H9 (cell line): ENCODE results near the gene C1orf94. TPM values are rescaled to one million over a fixed set of nuclear protein-coding genes. Genes with fewer than 3 reads are reported as not detected.

Experiments
- DNase-seq: peaks from one replicate; pipeline ENCODE4 v3.0.0-alpha.2; 2017
- H2AFZ ChIP-seq: one replicate; pipeline ENCODE4 v1.6.1; 2013; ENCODE audit warnings: mild to moderate bottlenecking, low read length, control low read depth, moderate library complexity
- H2AK5ac ChIP-seq: 2 replicates; pipeline ENCODE4 v1.6.1; 2013; ENCODE audit warnings: low read length, control low read depth, mixed read lengths; ENCODE audit not compliant: insufficient read length
- H2BK120ac ChIP-seq: one replicate; pipeline ENCODE4 v1.6.1; 2013; ENCODE audit warnings: low read depth, mild to moderate bottlenecking, low read length, control low read depth, inconsistent platforms; ENCODE audit not compliant: poor library complexity, severe bottlenecking
- H2BK12ac ChIP-seq: 2 replicates; pipeline ENCODE4 v1.6.1; 2013; ENCODE audit warnings: low read length, control low read depth, mixed read lengths, low read depth; ENCODE audit not compliant: insufficient read length
- H2BK15ac ChIP-seq: 2 replicates; pipeline ENCODE4 v1.6.1; 2013; ENCODE audit warnings: low read depth, low read length, control low read depth
- H2BK20ac ChIP-seq: one replicate; pipeline ENCODE4 v1.6.1; 2013; ENCODE audit warnings: low read depth, mild to moderate bottlenecking, low read length, control low read depth, inconsistent platforms; ENCODE audit not compliant: poor library complexity, severe bottlenecking
- H2BK5ac ChIP-seq: 2 replicates; pipeline ENCODE4 v1.6.1; 2013; ENCODE audit warnings: low read length, control low read depth, mixed read lengths; ENCODE audit not compliant: insufficient read length
- H3K14ac ChIP-seq: 2 replicates; pipeline ENCODE4 v1.6.1; 2013; ENCODE audit warnings: low read length, control low read depth; ENCODE audit not compliant: insufficient read depth
- H3K18ac ChIP-seq: 2 replicates; pipeline ENCODE4 v1.6.1; 2013; ENCODE audit warnings: low read depth, mild to moderate bottlenecking, mixed read lengths, low read length, control low read depth; ENCODE audit not compliant: insufficient read length
- H3K23ac ChIP-seq: 2 replicates; pipeline ENCODE4 v1.6.1; 2013; ENCODE audit warnings: low read length, control low read depth, mixed read lengths, low read depth; ENCODE audit not compliant: insufficient read length
- H3K23me2 ChIP-seq: 2 replicates; pipeline ENCODE4 v1.6.1; 2013; ENCODE audit warnings: low read depth, mild to moderate bottlenecking, mixed read lengths, low read length, control low read depth; ENCODE audit not compliant: insufficient read length, poor library complexity, severe bottlenecking
- H3K27ac ChIP-seq: 2 replicates; pipeline ENCODE4 v1.5.1; 2013; ENCODE audit warnings: low read length, control low read depth, mixed read lengths, low read depth; ENCODE audit not compliant: insufficient read length
- H3K27me3 ChIP-seq: 2 replicates; pipeline ENCODE4 v1.6.1; 2013; ENCODE audit warnings: low read length, control low read depth, inconsistent platforms; ENCODE audit not compliant: insufficient read depth
- H3K4ac ChIP-seq: 2 replicates; pipeline ENCODE4 v1.6.1; 2013; ENCODE audit warnings: low read depth, mild to moderate bottlenecking, control low read depth, inconsistent platforms, low read length, moderate library complexity
- H3K4me1 ChIP-seq: 2 replicates; pipeline ENCODE4 v1.6.1; 2013; ENCODE audit warnings: low read length, control low read depth, inconsistent platforms; ENCODE audit not compliant: insufficient read depth
- H3K4me2 ChIP-seq: 2 replicates; pipeline ENCODE4 v1.6.1; 2013; ENCODE audit warnings: low read length, control low read depth, mixed read lengths; ENCODE audit not compliant: insufficient read length, insufficient read depth
- H3K56ac ChIP-seq: 2 replicates; pipeline ENCODE4 v1.6.1; 2013; ENCODE audit warnings: low read depth, mild to moderate bottlenecking, mixed read lengths, low read length, control low read depth; ENCODE audit not compliant: insufficient read length
- H3K79me1 ChIP-seq: 2 replicates; pipeline ENCODE4 v1.6.1; 2013; ENCODE audit warnings: low read depth, mild to moderate bottlenecking, moderate library complexity, low read length, control low read depth, inconsistent platforms; ENCODE audit not compliant: insufficient read depth, poor library complexity, severe bottlenecking
- H3K79me2 ChIP-seq: 2 replicates; pipeline ENCODE4 v1.6.1; 2013; ENCODE audit warnings: low read length, control low read depth, inconsistent platforms; ENCODE audit not compliant: insufficient read depth
- H3K9ac ChIP-seq: 2 replicates; pipeline ENCODE4 v1.6.1; 2013; ENCODE audit warnings: low read length, control low read depth, mixed read lengths; ENCODE audit not compliant: insufficient read length; ENCODE audit errors: extremely low read depth
- H3K9me3 ChIP-seq: one replicate; pipeline ENCODE4 v1.6.1; 2013; ENCODE audit warnings: low read depth, low read length, inconsistent platforms; ENCODE audit not compliant: control insufficient read depth
- H3T11ph ChIP-seq: one replicate; pipeline ENCODE4 v1.6.1; 2013; ENCODE audit warnings: mild to moderate bottlenecking, low read length, control low read depth, inconsistent platforms
- H4K20me1 ChIP-seq: one replicate; pipeline ENCODE4 v1.6.1; 2013; ENCODE audit not compliant: control insufficient read depth, insufficient read length, insufficient read depth
- H4K5ac ChIP-seq: 2 replicates; pipeline ENCODE4 v1.6.1; 2013; ENCODE audit warnings: low read depth, mild to moderate bottlenecking, mixed read lengths, low read length, control low read depth; ENCODE audit not compliant: insufficient read length
- H4K8ac ChIP-seq: replicated peaks from 2 replicates; pipeline ENCODE4 v1.6.1; 2013; ENCODE audit warnings: low read length, control low read depth, mixed read lengths, low read depth; ENCODE audit not compliant: insufficient read length
- H4K91ac ChIP-seq: 2 replicates; pipeline ENCODE4 v1.6.1; 2013; ENCODE audit warnings: low read depth, mild to moderate bottlenecking, moderate library complexity, mixed read lengths, low read length, control low read depth; ENCODE audit not compliant: insufficient read length
- H3K27ac Mint-ChIP-seq, 3 experiments: 2 replicates in 2 of 3; 3 replicates in 1 of 3; pipeline ENCODE4 v1.8.0; 2020 to 2021; ENCODE audit warnings: mixed read lengths in 3 of 3, mild to moderate bottlenecking in 1 of 3, moderate library complexity in 1 of 3
- H3K27me3 Mint-ChIP-seq: 2 replicates; pipeline ENCODE4 v1.8.0; 2021; ENCODE audit warnings: low read depth, mild to moderate bottlenecking, moderate library complexity, mixed read lengths
- H3K36me3 Mint-ChIP-seq, 3 experiments: 2 replicates in 2 of 3; 3 replicates in 1 of 3; pipeline ENCODE4 v1.8.0; 2020 to 2021; ENCODE audit warnings: low read depth in 3 of 3, mixed read lengths in 3 of 3; ENCODE audit not compliant: insufficient read depth in 1 of 3
- H3K4me1 Mint-ChIP-seq, 2 experiments: 2 replicates each; pipeline ENCODE4 v1.8.0; 2020; ENCODE audit warnings: mixed read lengths in 2 of 2
- H3K4me3 Mint-ChIP-seq, 2 experiments: 2 replicates in 1 of 2; 3 replicates in 1 of 2; pipeline ENCODE4 v1.8.0; 2020 to 2021; ENCODE audit warnings: mild to moderate bottlenecking in 2 of 2, mixed read lengths in 2 of 2, moderate library complexity in 1 of 2
- H3K9me3 Mint-ChIP-seq, 2 experiments: 2 replicates in 1 of 2; 3 replicates in 1 of 2; pipeline ENCODE4 v1.8.0; 2020; ENCODE audit warnings: mild to moderate bottlenecking in 2 of 2, mixed read lengths in 2 of 2, moderate library complexity in 1 of 2
- WGBS: extraction: QIAGEN DNeasy Blood & Tissue Kit; methylation state at CpG from one replicate; pipeline ENCODE4 v1.1.7; 2013; ENCODE audit warnings: missing lambda C conversion rate, low lambda C conversion rate, mixed read lengths; ENCODE audit not compliant: insufficient read length; ENCODE audit errors: extremely low coverage; 5-methylcytosine and 5-hydroxymethylcytosine counted together
- total RNA-seq: library from RNA; stranded (reverse); gene quantifications from 2 replicates; pipeline ENCODE4 v1.2.1, GENCODE V29; 2021
- TF ChIP-seq, protein P1 (sequence below): fragments of 200-600 bp; sonication (generic); conservative IDR thresholded peaks from 3 replicates; pipeline ENCODE4 v1.8.0; 2021; ENCODE audit warnings: antibody characterized with exemption, mild to moderate bottlenecking

C1orf94 gene
- total RNA-seq, 1 experiment from 2014 or later = 0.98 TPM

DNA sequence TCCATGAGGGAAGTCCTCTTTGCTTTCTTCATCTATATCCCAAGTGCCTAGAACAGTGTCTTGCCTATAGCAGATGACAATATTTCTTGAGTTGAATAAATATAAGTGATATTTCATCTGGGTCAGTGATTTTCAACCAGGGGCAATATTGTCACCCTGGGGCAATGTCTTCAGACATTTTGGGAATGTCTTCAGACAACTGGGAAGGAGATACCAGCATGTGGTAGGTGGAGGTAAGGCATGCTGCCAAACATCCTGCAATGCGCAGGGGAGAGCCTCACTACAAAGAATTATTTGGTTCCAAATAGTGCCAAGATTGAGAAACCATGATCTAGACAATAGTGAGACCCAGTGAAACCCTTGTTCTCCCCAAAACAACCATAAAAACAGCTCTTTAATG, 54.7 kb downstream of the C1orf94 start:
- Histone ChIP-seq H3K27me3 (no peaks in the 10 kb centered on the region), H3K4me2 (no peak overlapping the region), H3K9ac (no peak overlapping the region), H2AK5ac (no peak overlapping the region), H3K4ac (no peak overlapping the region), H4K91ac (no peak overlapping the region), H2AFZ (no peak overlapping the region), H2BK15ac (no peak overlapping the region), H3K79me2 (no peaks in the 10 kb centered on the region), H3K18ac (no peak overlapping the region), H3K79me1 (no peaks in the 10 kb centered on the region), H4K8ac (no peak overlapping the region), H4K5ac (no peak overlapping the region), H2BK20ac (no peak overlapping the region), H3K27ac (no peak overlapping the region), H3K23me2 (no peaks in the 10 kb centered on the region), H3K23ac (no peak overlapping the region), H2BK120ac (no peak overlapping the region), H2BK5ac (no peak overlapping the region), H4K20me1 (no peaks in the 10 kb centered on the region), H3T11ph (no peak overlapping the region), H3K9me3 (no peaks in the 10 kb centered on the region), H2BK12ac (no peak overlapping the region), H3K56ac (no peak overlapping the region), H3K14ac (no peak overlapping the region), H3K4me1 (no peaks in the 10 kb centered on the region)
- TF ChIP-seq, protein P1, sequence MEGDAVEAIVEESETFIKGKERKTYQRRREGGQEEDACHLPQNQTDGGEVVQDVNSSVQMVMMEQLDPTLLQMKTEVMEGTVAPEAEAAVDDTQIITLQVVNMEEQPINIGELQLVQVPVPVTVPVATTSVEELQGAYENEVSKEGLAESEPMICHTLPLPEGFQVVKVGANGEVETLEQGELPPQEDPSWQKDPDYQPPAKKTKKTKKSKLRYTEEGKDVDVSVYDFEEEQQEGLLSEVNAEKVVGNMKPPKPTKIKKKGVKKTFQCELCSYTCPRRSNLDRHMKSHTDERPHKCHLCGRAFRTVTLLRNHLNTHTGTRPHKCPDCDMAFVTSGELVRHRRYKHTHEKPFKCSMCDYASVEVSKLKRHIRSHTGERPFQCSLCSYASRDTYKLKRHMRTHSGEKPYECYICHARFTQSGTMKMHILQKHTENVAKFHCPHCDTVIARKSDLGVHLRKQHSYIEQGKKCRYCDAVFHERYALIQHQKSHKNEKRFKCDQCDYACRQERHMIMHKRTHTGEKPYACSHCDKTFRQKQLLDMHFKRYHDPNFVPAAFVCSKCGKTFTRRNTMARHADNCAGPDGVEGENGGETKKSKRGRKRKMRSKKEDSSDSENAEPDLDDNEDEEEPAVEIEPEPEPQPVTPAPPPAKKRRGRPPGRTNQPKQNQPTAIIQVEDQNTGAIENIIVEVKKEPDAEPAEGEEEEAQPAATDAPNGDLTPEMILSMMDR = no peak
- H3K27me3 Mint-ChIP-seq = peaks cover 14% of the 10 kb centered on the region
- no peaks in the 10 kb centered on the region for H3K36me3 Mint-ChIP-seq
- H3K27ac Mint-ChIP-seq = no peak overlapping the region
- no peak overlapping the region for H3K4me3 Mint-ChIP-seq
- no CpG with 5 or more reads among the region's 1 CpG for WGBS
- H3K9me3 Mint-ChIP-seq = no peaks in the 10 kb centered on the region
- H3K4me1 Mint-ChIP-seq = peaks cover 4 to 6% of the 10 kb centered on the region in 2 experiments; a peak in 1 of 4 replicates
- no peak for DNase-seq
